Lower leg skin (tissue), 3 donors: ENCODE data around the gene COX7B2.

Experiments used
- CTCF ChIP-seq, 3 donors: fragments of 450-650 bp; IDR thresholded peaks; one replicate each; pipeline ENCODE4 v1.5.1; 2016; ENCODE audit warnings: antibody characterized with exemption in 3 of 3, mild to moderate bottlenecking in 3 of 3, moderate library complexity in 2 of 3
- POLR2A ChIP-seq, 2 donors: fragments of 450-650 bp; IDR thresholded peaks; one replicate each; pipeline ENCODE4 v1.6.1; 2016 to 2017; ENCODE audit warnings: antibody characterized with exemption in 2 of 2, mild to moderate bottlenecking in 1 of 2, moderate library complexity in 1 of 2

GRCh38 chr4:46947541-46947940 lies 38.5 kb upstream of the COX7B2 start:
- TF ChIP-seq CTCF (IDR thresholded peaks at IDR 0.05) (no peak), POLR2A (IDR thresholded peaks at IDR 0.05) (no peak)
